Glomerular visceral epithelial cell (primary cell): ENCODE data around the gene OR1S2.
A peak's percentile ranks its signal among the peaks of the same experiment; 100 is the strongest.
"Not testable (repeated sequence)": the region's sequence is repeated elsewhere in the genome, so short reads cannot be mapped to it uniquely, and the experiment has no call there.

Experiments
- DNase-seq: peaks from one replicate; pipeline ENCODE4 v3.0.0-alpha.2; 2016; ENCODE audit errors: extremely low spot score

OR1S2 gene

GRCh38 chr11:58204042-58204441 lies at the start of gene OR1S2:
OR1S2 (minus strand) TSS chr11:58204142; CDS start chr11:58204142, 0 bp downstream.
- DNase-seq = no peak

- DNase-seq = no peak
These were observed 40.0 kb upstream of the OR1S2 start for GRCh38 chr11:58243954-58244353.

DNA sequence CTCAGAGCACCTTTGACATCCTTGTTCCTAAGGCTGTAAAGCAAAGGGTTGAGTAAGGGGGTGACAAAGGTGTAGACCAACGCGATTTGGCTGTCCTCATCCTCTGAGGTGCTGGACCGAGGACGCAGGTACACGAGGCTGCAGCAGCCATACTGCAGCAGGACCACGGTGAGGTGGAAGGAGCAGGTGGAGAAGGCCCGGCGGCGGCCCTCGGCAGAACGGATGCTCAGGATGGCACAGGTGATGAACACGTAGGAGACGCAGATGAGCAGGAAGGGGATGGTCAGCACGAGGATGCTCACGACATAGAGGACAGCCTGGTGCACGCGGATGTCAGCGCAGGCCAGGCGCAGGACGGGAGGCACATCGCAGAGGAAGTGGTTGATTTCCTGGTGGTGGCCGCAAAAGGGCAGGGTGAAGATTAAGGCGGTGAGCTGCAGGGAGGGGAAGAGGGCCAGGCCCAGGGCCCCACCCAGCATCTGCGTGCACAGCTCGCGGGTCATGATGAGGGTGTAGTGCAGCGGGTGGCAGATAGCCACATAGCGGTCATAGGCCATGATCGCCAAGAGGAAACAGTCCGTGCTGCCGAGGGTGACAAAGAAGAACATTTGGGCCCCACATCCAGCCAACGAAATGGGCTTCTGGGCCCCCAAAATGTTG lies 24.1 kb upstream of the OR1S2 start:
- no peak for DNase-seq

DNA sequence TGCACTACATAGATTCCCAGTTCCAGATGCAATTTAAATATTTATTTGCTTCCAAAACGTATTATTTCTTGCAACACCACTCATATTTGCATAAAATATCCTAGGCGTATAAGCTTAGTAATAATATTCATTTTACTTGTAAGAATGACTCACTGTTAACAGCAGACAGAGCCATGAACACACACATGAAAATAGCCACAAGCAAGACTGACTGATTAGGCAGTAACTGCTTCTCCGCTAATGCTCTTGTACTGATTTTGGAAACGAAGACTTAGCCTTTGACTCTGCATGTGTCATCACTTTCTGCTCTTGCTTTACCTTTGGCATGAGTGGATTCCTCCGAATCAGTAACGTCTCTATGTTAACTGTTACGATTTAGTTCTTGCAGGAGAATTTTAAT lies 18.8 kb upstream of the OR1S2 start:
- no peak for DNase-seq

DNA sequence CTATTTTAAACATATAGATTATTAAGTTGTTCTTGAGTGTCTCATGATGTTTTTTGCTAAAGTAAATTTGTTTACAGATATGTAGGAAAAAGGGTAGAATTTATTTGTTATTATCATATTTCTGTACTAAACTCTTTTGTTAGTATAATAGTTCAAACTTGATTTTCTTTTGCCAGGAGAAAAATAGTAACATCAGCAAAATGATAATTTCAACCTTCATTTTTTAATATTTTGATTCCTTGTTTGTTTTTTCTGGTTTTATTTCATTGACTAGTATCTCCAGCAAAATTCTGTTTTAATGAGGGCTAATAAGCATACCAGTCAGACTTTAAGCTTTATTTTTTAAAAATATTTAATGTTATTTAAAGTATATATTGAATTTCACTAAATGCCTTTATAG lies 12.5 kb upstream of the OR1S2 start:
- DNase-seq = no peak

DNA sequence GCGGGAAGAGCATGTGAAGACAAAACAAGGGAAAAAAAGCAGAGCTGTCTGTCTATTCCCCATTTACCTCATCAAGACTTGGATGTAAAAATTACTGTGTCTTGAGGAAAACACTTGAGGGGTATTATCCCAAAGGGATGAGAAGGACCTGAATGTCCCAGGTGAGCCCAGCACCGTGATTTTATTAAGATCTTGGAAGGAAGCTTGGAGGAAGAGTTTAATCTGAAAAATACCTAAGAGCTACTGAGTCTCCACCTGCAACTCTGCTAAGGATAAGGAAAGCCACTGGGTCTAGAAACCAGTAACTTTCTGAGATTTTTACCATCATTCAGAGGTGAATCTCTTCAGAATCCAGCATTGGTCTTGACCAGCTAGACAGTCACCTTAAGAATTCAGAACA lies 8.5 kb upstream of the OR1S2 start, which contains the start of gene OR1S1:
OR1S1 (plus strand) TSS at position 301 of the 400 bp plus-strand sequence.
- not testable (repeated sequence) for DNase-seq

DNA sequence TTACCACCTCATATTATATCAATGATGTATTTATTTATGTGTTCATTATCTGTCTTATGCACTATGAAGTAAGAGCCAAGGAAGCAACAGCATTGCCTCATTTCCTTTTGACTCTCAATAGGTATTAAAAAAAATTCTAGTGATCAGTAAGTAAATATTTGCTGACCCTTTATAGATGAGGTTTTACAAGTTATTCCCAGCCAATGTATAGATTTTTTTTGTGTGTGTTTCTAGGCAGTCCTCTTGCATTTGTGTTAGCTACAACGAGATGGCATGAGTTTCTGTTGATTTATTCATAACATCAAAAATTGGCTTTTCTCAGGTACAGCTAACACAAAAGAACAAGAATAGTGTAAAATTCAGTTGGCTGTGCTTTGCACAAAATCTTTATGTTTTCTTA lies 4.7 kb downstream of the OR1S2 start:
- no peak for DNase-seq

GRCh38 chr11:58195939-58196338 lies 8.0 kb downstream of the OR1S2 start:
- DNase-seq = no peak

- no peak for DNase-seq
These were observed 10.6 kb downstream of the OR1S2 start for GRCh38 chr11:58193391-58193790.

- no peak for DNase-seq
These were observed 11.7 kb downstream of the OR1S2 start for GRCh38 chr11:58192229-58192628.

- no peak for DNase-seq
These were observed 15.2 kb downstream of the OR1S2 start, which contains the start of gene OR9Q2 for GRCh38 chr11:58188770-58189169. OR9Q2 (plus strand) TSS chr11:58189070; CDS start chr11:58190491, 1,421 bp downstream.

GRCh38 chr11:58186938-58187337 lies 17.0 kb downstream of the OR1S2 start:
- DNase-seq = no peak

DNA sequence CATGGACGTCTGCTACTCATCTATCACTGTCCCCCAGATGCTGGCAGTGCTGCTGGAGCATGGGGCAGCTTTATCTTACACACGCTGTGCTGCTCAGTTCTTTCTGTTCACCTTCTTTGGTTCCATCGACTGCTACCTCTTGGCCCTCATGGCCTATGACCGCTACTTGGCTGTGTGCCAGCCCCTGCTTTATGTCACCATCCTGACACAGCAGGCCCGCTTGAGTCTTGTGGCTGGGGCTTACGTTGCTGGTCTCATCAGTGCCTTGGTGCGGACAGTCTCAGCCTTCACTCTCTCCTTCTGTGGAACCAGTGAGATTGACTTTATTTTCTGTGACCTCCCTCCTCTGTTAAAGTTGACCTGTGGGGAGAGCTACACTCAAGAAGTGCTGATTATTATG lies 24.3 kb downstream of the OR1S2 start:
- DNase-seq = peak; percentile 1

DNA sequence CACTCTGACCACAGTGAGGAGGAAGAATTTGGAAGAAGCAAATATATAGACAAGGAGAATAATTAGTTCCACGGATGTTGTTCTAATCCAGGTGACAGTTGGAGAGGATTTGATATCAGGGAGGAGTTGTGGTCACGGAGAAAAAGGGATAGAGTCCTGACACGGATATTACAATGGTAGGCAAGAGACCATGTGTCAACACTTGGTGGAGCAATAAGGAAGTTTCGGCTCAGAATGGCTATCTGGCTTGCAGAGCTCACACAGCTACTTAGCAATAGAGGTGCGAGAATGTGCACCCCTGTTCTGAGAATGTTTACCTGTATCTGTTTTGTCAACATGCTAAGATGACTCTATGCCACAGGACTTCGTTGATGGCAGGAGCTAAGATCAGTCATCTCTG lies 25.5 kb downstream of the OR1S2 start:
- no peak for DNase-seq

DNA sequence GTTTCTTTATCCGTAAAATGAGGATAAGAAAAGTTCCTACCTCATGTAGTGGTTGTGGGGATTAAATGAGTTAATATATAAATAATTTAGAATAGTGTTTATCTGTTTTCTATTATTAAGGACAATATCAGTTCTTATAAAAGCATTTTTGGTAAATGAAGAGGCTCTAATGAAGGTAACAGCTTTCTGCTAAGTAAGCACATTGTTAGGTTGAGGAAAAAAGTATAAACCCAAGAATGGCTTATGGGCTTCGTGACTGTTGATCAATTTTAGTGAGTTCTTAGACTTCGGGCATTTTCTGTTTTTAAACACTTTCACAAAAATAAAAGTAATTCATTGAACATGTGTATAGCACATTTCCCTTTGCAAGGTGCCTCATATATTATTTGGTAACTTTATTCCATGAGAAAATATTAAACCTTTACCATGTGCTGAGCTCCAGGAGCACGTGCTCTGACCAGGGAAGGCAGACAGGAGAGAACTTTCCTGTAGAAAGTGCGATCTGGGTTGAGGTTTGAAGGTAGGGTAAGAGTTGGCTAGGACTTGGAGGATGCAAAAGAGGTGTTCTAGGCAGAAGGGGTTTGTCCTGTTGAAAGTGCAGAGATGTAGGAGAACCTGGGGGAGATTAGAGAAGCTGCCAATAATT lies 26.4 kb downstream of the OR1S2 start:
- no peak for DNase-seq

DNA sequence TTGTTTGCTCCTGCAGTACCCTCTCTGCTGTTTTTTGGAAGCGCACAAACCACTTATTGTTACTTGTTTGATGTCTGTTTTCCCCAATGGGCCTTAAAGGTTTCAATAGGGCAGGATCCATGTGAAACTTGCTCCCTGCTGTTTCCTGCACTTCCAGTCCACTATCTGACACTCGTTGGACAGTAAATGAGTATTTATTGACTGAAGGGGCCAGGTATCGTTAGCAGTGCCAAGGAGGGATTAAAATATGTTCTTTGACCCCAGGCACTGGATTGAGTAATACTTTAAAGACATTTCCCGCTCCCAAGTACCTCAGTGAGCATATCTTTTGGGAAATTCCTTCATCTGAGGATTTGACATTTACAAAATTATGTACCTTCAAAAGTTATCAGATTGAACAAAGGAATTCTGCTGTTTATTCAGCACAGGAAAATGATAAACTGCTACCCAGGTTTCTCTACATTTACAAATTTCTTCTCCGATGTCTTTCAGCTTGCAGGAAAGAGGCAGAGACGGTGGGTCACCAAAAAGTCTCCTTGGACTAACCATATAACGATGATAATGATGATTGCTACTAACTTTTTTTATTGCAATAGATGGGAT lies 38.3 kb downstream of the OR1S2 start:
- DNase-seq = no peak

DNA sequence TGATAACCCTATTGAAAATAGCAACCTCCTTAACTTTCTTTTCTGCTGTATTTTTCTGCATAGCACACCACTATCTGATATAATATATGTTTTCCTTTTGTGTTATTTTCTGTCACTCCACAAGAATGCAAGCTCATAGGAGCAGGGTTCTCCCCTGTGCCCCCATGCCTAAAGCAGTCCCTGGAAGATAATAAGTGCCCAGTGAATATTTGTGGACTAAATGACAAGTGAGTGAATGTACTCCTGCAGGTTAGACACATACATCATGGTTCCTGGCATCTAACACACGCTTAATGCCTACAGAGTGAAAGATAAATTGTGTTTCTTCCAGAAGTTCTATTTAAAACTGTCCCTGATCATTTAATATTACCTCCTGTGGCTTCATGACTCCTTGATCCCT lies 39.0 kb downstream of the OR1S2 start:
- no peak for DNase-seq

DNA sequence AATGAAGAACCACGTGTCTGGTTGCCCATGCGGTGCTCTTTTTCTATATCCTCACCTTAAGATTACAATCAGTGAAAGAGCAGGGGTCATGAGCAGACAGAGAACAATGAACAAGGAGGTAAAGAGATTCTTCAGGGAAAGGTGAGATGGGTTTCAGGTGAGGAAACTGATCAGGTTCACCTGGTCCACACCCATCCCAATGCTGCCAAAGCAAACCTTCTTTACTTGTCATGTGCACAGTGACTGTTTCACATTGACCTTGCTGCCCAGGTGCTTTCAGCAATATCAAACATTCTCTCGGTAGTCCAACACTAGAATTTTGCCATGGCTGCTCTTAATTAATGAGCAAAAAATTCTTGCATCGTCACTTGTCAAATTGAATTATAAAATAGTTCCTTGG lies 39.6 kb downstream of the OR1S2 start:
- no peak for DNase-seq
